Memory B cell (primary cell): ENCODE data around the gene ARHGAP33.

ENCODE experiments used
- ATAC-seq: fragments of 150-1000 bp; cut with Tn5 transposase; 2 replicates; pipeline ENCODE4 v1.10.0; 2021; ENCODE audit warnings: low read depth, mild to moderate bottlenecking, moderate library complexity
- DNase-seq, 2 donors: peaks; one replicate each; pipeline ENCODE4 v3.0.0; 2022; ENCODE audit warnings: low spot score in 2 of 2
- H3K27ac Mint-ChIP-seq: one replicate; pipeline ENCODE4 v1.8.0; 2022; ENCODE audit warnings: mild to moderate bottlenecking, moderate library complexity, mixed read lengths
- H3K27me3 Mint-ChIP-seq: one replicate; pipeline ENCODE4 v1.8.0; 2022; ENCODE audit warnings: mixed read lengths
- H3K36me3 Mint-ChIP-seq: one replicate; pipeline ENCODE4 v1.8.0; 2022; ENCODE audit warnings: mild to moderate bottlenecking, mixed read lengths
- H3K4me1 Mint-ChIP-seq: one replicate; pipeline ENCODE4 v1.8.0; 2022; ENCODE audit warnings: mixed read lengths
- H3K4me3 Mint-ChIP-seq: one replicate; pipeline ENCODE4 v1.8.0; 2022; ENCODE audit warnings: mild to moderate bottlenecking, moderate library complexity, mixed read lengths
- H3K9me3 Mint-ChIP-seq: one replicate; pipeline ENCODE4 v1.8.0; 2022; ENCODE audit warnings: mixed read lengths

ARHGAP33 gene

GRCh38 chr19:35776102-35776788, 881 bp downstream of the ARHGAP33 start:
- Mint-ChIP-seq H3K4me1 (peaks cover 11% of the 10 kb centered on the region), H3K27ac (peak overlapping the region; percentile 83), H3K27me3 (no peaks in the 10 kb centered on the region), H3K36me3 (peaks cover 2% of the 10 kb centered on the region), H3K4me3 (peak overlapping the region; percentile 93), H3K9me3 (no peaks in the 10 kb centered on the region)
- no peak for ATAC-seq
- no peak for DNase-seq

- Mint-ChIP-seq H3K4me3 (no peak overlapping the region), H3K27ac (no peak overlapping the region), H3K9me3 (no peaks in the 10 kb centered on the region), H3K27me3 (no peaks in the 10 kb centered on the region), H3K36me3 (peaks cover 3% of the 10 kb centered on the region), H3K4me1 (peaks cover 11% of the 10 kb centered on the region)
- DNase-seq (no peak), ATAC-seq (no peak)
These were observed 1.9 kb downstream of the ARHGAP33 start for GRCh38 chr19:35777086-35777841.

DNA sequence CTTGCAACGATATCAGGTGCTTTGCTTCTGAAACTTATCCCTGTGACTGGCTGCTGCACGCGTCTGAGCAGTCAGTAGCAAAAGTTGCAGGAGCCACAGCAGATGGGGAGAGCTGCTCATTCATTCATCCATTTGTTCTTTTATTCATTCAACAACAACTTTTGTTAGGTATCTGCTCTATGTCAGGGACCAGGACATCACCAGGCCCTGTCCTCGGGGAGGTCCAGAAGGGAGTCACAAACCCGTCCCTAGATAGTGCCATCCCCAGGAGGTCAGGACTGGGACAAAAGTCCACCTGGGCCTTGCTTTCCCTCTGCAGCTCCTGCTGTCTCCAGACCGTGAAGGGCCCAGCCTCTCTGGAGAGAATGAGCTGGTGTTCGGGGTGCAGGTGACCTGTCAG, 2.6 kb downstream of the ARHGAP33 start:
- Mint-ChIP-seq H3K4me1 (peaks cover 11% of the 10 kb centered on the region), H3K36me3 (peaks cover 6% of the 10 kb centered on the region), H3K9me3 (no peaks in the 10 kb centered on the region), H3K4me3 (no peak overlapping the region), H3K27me3 (no peaks in the 10 kb centered on the region), H3K27ac (no peak overlapping the region)
- ATAC-seq = no peak
- no peak for DNase-seq

GRCh38 chr19:35779033-35779432, 3.7 kb downstream of the ARHGAP33 start:
- Mint-ChIP-seq H3K4me1 (peaks cover 11% of the 10 kb centered on the region), H3K4me3 (no peak overlapping the region), H3K36me3 (peaks cover 9% of the 10 kb centered on the region), H3K9me3 (no peaks in the 10 kb centered on the region), H3K27me3 (no peaks in the 10 kb centered on the region), H3K27ac (no peak overlapping the region)
- no peak for ATAC-seq
- DNase-seq = no peak

GRCh38 chr19:35780058-35780457, 4.7 kb downstream of the ARHGAP33 start:
- ATAC-seq = no peak
- no peak overlapping the region for H3K27ac Mint-ChIP-seq
- no peak for DNase-seq
- peaks cover 9% of the 10 kb centered on the region for H3K36me3 Mint-ChIP-seq
- H3K9me3 Mint-ChIP-seq = no peaks in the 10 kb centered on the region
- no peak overlapping the region for H3K4me3 Mint-ChIP-seq
- peaks cover 7% of the 10 kb centered on the region for H3K4me1 Mint-ChIP-seq
- H3K27me3 Mint-ChIP-seq = no peaks in the 10 kb centered on the region

DNA sequence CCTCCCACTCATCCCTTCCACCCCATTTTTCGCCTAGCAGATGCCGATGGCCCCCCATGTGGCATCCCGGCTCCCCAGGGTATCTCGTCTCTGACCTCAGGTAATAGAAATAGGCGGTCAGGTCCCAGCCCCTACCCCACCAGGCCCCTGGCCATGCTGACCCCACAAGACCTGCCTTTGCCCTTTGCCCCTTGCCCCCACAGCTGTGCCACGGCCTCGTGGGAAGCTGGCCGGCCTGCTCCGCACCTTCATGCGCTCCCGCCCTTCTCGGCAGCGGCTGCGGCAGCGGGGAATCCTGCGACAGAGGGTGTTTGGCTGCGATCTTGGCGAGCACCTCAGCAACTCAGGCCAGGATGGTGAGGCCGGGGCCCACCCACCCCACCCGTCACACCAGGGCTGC, 5.4 kb downstream of the ARHGAP33 start:
- Mint-ChIP-seq H3K4me1 (peaks cover 7% of the 10 kb centered on the region), H3K27ac (no peak overlapping the region), H3K36me3 (peaks cover 9% of the 10 kb centered on the region), H3K9me3 (no peaks in the 10 kb centered on the region), H3K27me3 (no peaks in the 10 kb centered on the region), H3K4me3 (no peak overlapping the region)
- ATAC-seq (no peak), DNase-seq (no peak)

DNA sequence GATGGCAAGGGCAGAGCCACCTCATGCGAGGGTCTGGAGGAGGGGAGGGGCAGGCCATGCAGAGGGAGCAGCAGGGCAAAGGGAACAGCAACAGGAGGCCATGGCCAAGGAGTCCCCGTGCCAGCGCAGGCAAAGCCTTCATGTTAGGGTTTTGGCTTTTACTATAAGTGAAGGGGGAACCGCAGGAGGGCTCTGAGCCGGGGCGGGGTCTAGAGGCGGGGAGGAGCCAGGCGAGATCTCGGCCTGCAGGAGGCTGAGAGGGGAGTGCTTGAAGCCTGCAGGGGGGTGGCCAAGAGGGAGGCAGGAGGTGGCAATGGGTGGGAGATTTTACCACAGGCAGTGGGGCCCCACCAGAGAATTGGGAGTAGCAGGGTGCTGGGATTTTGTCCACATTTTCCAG, 6.3 kb downstream of the ARHGAP33 start:
- H3K27me3 Mint-ChIP-seq = no peaks in the 10 kb centered on the region
- no peak overlapping the region for H3K27ac Mint-ChIP-seq
- H3K9me3 Mint-ChIP-seq = no peaks in the 10 kb centered on the region
- H3K4me3 Mint-ChIP-seq = no peak overlapping the region
- DNase-seq (no peak), ATAC-seq (no peak)
- H3K4me1 Mint-ChIP-seq = peaks cover 1% of the 10 kb centered on the region
- H3K36me3 Mint-ChIP-seq = peaks cover 9% of the 10 kb centered on the region

DNA sequence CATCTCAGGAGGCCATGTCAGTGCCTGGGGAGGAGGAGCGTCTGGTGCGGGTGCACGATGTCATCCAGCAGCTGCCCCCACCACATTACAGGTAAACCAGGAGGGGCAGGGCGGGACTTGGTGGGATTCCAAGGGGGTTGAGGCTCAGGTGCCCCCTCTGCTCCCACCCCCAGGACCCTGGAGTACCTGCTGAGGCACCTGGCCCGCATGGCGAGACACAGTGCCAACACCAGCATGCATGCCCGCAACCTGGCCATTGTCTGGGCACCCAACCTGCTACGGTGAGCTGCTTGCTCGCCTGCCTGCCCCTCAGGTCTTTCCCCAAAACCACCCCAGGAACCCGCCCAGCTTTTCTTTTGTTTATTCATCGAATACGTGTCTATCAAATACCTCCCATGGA, 7.2 kb downstream of the ARHGAP33 start:
- Mint-ChIP-seq H3K36me3 (peaks cover 9% of the 10 kb centered on the region), H3K4me3 (no peak overlapping the region), H3K27ac (no peak overlapping the region), H3K4me1 (no peaks in the 10 kb centered on the region), H3K9me3 (no peaks in the 10 kb centered on the region), H3K27me3 (no peaks in the 10 kb centered on the region)
- no peak for ATAC-seq
- no peak for DNase-seq

GRCh38 chr19:35783469-35784434, 8.4 kb downstream of the ARHGAP33 start:
- no peaks in the 10 kb centered on the region for H3K4me1 Mint-ChIP-seq
- H3K9me3 Mint-ChIP-seq = no peaks in the 10 kb centered on the region
- ATAC-seq = no peak
- H3K27ac Mint-ChIP-seq = no peak overlapping the region
- H3K27me3 Mint-ChIP-seq = no peaks in the 10 kb centered on the region
- DNase-seq = no peak
- H3K36me3 Mint-ChIP-seq = peaks cover 9% of the 10 kb centered on the region
- no peak overlapping the region for H3K4me3 Mint-ChIP-seq

DNA sequence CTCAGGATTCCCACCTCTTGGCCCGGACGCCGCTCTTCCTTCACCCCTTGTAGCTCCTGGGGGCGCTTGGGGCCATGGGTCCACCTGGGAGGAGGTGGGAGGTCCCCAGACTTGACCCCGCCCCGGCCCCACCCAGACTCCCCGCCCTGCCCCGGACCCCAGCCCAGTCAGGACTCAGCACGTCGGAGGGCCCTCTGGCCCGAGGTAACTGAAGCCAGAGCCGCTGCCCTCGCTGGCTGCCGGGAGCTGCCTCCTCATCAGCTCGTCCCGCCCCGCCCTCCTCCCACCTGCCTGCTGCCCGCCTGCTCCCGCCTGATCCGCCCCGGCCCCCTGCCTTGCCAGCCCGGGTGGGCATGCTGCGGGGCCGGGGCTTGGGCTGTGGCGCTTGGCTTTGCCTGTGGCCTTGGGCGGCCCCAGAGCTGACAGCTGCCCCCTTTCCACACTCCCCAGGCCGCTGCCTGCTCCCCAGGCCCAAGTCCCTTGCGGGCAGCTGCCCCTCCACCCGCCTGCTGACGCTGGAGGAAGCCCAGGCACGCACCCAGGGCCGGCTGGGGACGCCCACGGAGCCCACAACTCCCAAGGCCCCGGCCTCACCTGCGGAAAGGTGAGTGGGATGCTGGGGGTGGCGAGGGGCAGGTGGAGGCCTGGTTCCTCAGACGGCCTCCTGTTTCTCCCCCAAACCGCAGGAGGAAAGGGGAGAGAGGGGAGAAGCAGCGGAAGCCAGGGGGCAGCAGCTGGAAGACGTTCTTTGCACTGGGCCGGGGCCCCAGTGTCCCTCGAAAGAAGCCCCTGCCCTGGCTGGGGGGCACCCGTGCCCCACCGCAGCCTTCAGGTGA, 9.4 kb downstream of the ARHGAP33 start:
- Mint-ChIP-seq H3K4me3 (no peak overlapping the region), H3K9me3 (no peaks in the 10 kb centered on the region), H3K4me1 (no peaks in the 10 kb centered on the region), H3K36me3 (peaks cover 8% of the 10 kb centered on the region), H3K27me3 (no peaks in the 10 kb centered on the region), H3K27ac (no peak overlapping the region)
- ATAC-seq = no peak
- DNase-seq = no peak

GRCh38 chr19:35785339-35785627, 9.9 kb downstream of the ARHGAP33 start:
- Mint-ChIP-seq H3K4me3 (no peak overlapping the region), H3K36me3 (peaks cover 7% of the 10 kb centered on the region), H3K9me3 (no peaks in the 10 kb centered on the region), H3K27me3 (no peaks in the 10 kb centered on the region), H3K4me1 (no peaks in the 10 kb centered on the region), H3K27ac (no peak overlapping the region)
- DNase-seq = no peak
- no peak for ATAC-seq

DNA sequence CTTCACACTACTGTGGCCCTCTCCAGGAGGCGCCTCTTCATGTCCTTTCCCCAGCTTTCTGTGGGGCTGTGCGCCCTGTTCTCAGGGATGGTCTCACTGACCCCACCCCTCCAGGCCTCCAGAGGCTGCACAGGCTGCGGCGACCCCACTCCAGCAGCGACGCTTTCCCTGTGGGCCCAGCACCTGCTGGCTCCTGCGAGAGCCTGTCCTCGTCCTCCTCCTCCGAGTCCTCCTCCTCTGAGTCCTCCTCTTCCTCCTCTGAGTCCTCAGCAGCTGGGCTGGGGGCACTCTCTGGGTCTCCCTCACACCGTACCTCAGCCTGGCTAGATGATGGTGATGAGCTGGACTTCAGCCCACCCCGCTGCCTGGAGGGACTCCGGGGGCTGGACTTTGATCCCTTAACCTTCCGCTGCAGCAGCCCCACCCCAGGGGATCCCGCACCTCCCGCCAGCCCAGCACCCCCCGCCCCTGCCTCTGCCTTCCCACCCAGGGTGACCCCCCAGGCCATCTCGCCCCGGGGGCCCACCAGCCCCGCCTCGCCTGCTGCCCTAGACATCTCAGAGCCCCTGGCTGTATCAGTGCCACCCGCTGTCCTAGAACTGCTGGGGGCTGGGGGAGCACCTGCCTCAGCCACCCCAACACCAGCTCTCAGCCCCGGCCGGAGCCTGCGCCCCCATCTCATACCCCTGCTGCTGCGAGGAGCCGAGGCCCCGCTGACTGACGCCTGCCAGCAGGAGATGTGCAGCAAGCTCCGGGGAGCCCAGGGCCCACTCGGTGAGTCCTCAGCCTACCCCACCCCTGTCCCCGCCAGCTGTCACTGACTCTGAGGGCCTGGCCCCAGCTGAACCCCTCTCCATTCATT, 11.2 kb downstream of the ARHGAP33 start:
- no peak for DNase-seq
- peaks cover 6% of the 10 kb centered on the region for H3K36me3 Mint-ChIP-seq
- ATAC-seq = no peak
- H3K9me3 Mint-ChIP-seq = no peaks in the 10 kb centered on the region
- H3K4me3 Mint-ChIP-seq = no peak overlapping the region
- H3K4me1 Mint-ChIP-seq = no peaks in the 10 kb centered on the region
- H3K27me3 Mint-ChIP-seq = no peaks in the 10 kb centered on the region
- no peak overlapping the region for H3K27ac Mint-ChIP-seq
